H9 (cell line): ENCODE results near the gene SYNPO2. TPM values are rescaled to one million over a fixed set of nuclear protein-coding genes. Genes with fewer than 3 reads are reported as not detected.

ENCODE experiments used
- DNase-seq: peaks from one replicate; pipeline ENCODE4 v3.0.0-alpha.2; 2017
- H2AFZ ChIP-seq: one replicate; pipeline ENCODE4 v1.6.1; 2013; ENCODE audit warnings: mild to moderate bottlenecking, low read length, control low read depth, moderate library complexity
- H2AK5ac ChIP-seq: 2 replicates; pipeline ENCODE4 v1.6.1; 2013; ENCODE audit warnings: low read length, control low read depth, mixed read lengths; ENCODE audit not compliant: insufficient read length
- H2BK120ac ChIP-seq: one replicate; pipeline ENCODE4 v1.6.1; 2013; ENCODE audit warnings: low read depth, mild to moderate bottlenecking, low read length, control low read depth, inconsistent platforms; ENCODE audit not compliant: poor library complexity, severe bottlenecking
- H2BK12ac ChIP-seq: 2 replicates; pipeline ENCODE4 v1.6.1; 2013; ENCODE audit warnings: low read length, control low read depth, mixed read lengths, low read depth; ENCODE audit not compliant: insufficient read length
- H2BK15ac ChIP-seq: 2 replicates; pipeline ENCODE4 v1.6.1; 2013; ENCODE audit warnings: low read depth, low read length, control low read depth
- H2BK20ac ChIP-seq: one replicate; pipeline ENCODE4 v1.6.1; 2013; ENCODE audit warnings: low read depth, mild to moderate bottlenecking, low read length, control low read depth, inconsistent platforms; ENCODE audit not compliant: poor library complexity, severe bottlenecking
- H2BK5ac ChIP-seq: 2 replicates; pipeline ENCODE4 v1.6.1; 2013; ENCODE audit warnings: low read length, control low read depth, mixed read lengths; ENCODE audit not compliant: insufficient read length
- H3K14ac ChIP-seq: 2 replicates; pipeline ENCODE4 v1.6.1; 2013; ENCODE audit warnings: low read length, control low read depth; ENCODE audit not compliant: insufficient read depth
- H3K18ac ChIP-seq: 2 replicates; pipeline ENCODE4 v1.6.1; 2013; ENCODE audit warnings: low read depth, mild to moderate bottlenecking, mixed read lengths, low read length, control low read depth; ENCODE audit not compliant: insufficient read length
- H3K23ac ChIP-seq: 2 replicates; pipeline ENCODE4 v1.6.1; 2013; ENCODE audit warnings: low read length, control low read depth, mixed read lengths, low read depth; ENCODE audit not compliant: insufficient read length
- H3K23me2 ChIP-seq: 2 replicates; pipeline ENCODE4 v1.6.1; 2013; ENCODE audit warnings: low read depth, mild to moderate bottlenecking, mixed read lengths, low read length, control low read depth; ENCODE audit not compliant: insufficient read length, poor library complexity, severe bottlenecking
- H3K27ac ChIP-seq: 2 replicates; pipeline ENCODE4 v1.5.1; 2013; ENCODE audit warnings: low read length, control low read depth, mixed read lengths, low read depth; ENCODE audit not compliant: insufficient read length
- H3K27me3 ChIP-seq: 2 replicates; pipeline ENCODE4 v1.6.1; 2013; ENCODE audit warnings: low read length, control low read depth, inconsistent platforms; ENCODE audit not compliant: insufficient read depth
- H3K4ac ChIP-seq: 2 replicates; pipeline ENCODE4 v1.6.1; 2013; ENCODE audit warnings: low read depth, mild to moderate bottlenecking, control low read depth, inconsistent platforms, low read length, moderate library complexity
- H3K4me1 ChIP-seq: 2 replicates; pipeline ENCODE4 v1.6.1; 2013; ENCODE audit warnings: low read length, control low read depth, inconsistent platforms; ENCODE audit not compliant: insufficient read depth
- H3K4me2 ChIP-seq: 2 replicates; pipeline ENCODE4 v1.6.1; 2013; ENCODE audit warnings: low read length, control low read depth, mixed read lengths; ENCODE audit not compliant: insufficient read length, insufficient read depth
- H3K56ac ChIP-seq: 2 replicates; pipeline ENCODE4 v1.6.1; 2013; ENCODE audit warnings: low read depth, mild to moderate bottlenecking, mixed read lengths, low read length, control low read depth; ENCODE audit not compliant: insufficient read length
- H3K79me1 ChIP-seq: 2 replicates; pipeline ENCODE4 v1.6.1; 2013; ENCODE audit warnings: low read depth, mild to moderate bottlenecking, moderate library complexity, low read length, control low read depth, inconsistent platforms; ENCODE audit not compliant: insufficient read depth, poor library complexity, severe bottlenecking
- H3K79me2 ChIP-seq: 2 replicates; pipeline ENCODE4 v1.6.1; 2013; ENCODE audit warnings: low read length, control low read depth, inconsistent platforms; ENCODE audit not compliant: insufficient read depth
- H3K9ac ChIP-seq: 2 replicates; pipeline ENCODE4 v1.6.1; 2013; ENCODE audit warnings: low read length, control low read depth, mixed read lengths; ENCODE audit not compliant: insufficient read length; ENCODE audit errors: extremely low read depth
- H3K9me3 ChIP-seq: one replicate; pipeline ENCODE4 v1.6.1; 2013; ENCODE audit warnings: low read depth, low read length, inconsistent platforms; ENCODE audit not compliant: control insufficient read depth
- H3T11ph ChIP-seq: one replicate; pipeline ENCODE4 v1.6.1; 2013; ENCODE audit warnings: mild to moderate bottlenecking, low read length, control low read depth, inconsistent platforms
- H4K20me1 ChIP-seq: one replicate; pipeline ENCODE4 v1.6.1; 2013; ENCODE audit not compliant: control insufficient read depth, insufficient read length, insufficient read depth
- H4K5ac ChIP-seq: 2 replicates; pipeline ENCODE4 v1.6.1; 2013; ENCODE audit warnings: low read depth, mild to moderate bottlenecking, mixed read lengths, low read length, control low read depth; ENCODE audit not compliant: insufficient read length
- H4K8ac ChIP-seq: replicated peaks from 2 replicates; pipeline ENCODE4 v1.6.1; 2013; ENCODE audit warnings: low read length, control low read depth, mixed read lengths, low read depth; ENCODE audit not compliant: insufficient read length
- H4K91ac ChIP-seq: 2 replicates; pipeline ENCODE4 v1.6.1; 2013; ENCODE audit warnings: low read depth, mild to moderate bottlenecking, moderate library complexity, mixed read lengths, low read length, control low read depth; ENCODE audit not compliant: insufficient read length
- H3K27ac Mint-ChIP-seq, 3 experiments: 2 replicates in 2 of 3; 3 replicates in 1 of 3; pipeline ENCODE4 v1.8.0; 2020 to 2021; ENCODE audit warnings: mixed read lengths in 3 of 3, mild to moderate bottlenecking in 1 of 3, moderate library complexity in 1 of 3
- H3K27me3 Mint-ChIP-seq: 2 replicates; pipeline ENCODE4 v1.8.0; 2021; ENCODE audit warnings: low read depth, mild to moderate bottlenecking, moderate library complexity, mixed read lengths
- H3K36me3 Mint-ChIP-seq, 3 experiments: 2 replicates in 2 of 3; 3 replicates in 1 of 3; pipeline ENCODE4 v1.8.0; 2020 to 2021; ENCODE audit warnings: low read depth in 3 of 3, mixed read lengths in 3 of 3; ENCODE audit not compliant: insufficient read depth in 1 of 3
- H3K4me1 Mint-ChIP-seq, 2 experiments: 2 replicates each; pipeline ENCODE4 v1.8.0; 2020; ENCODE audit warnings: mixed read lengths in 2 of 2
- H3K4me3 Mint-ChIP-seq, 2 experiments: 2 replicates in 1 of 2; 3 replicates in 1 of 2; pipeline ENCODE4 v1.8.0; 2020 to 2021; ENCODE audit warnings: mild to moderate bottlenecking in 2 of 2, mixed read lengths in 2 of 2, moderate library complexity in 1 of 2
- H3K9me3 Mint-ChIP-seq, 2 experiments: 2 replicates in 1 of 2; 3 replicates in 1 of 2; pipeline ENCODE4 v1.8.0; 2020; ENCODE audit warnings: mild to moderate bottlenecking in 2 of 2, mixed read lengths in 2 of 2, moderate library complexity in 1 of 2
- CTCF ChIP-seq: fragments of 200-600 bp; sonication (generic); conservative IDR thresholded peaks from 3 replicates; pipeline ENCODE4 v1.8.0; 2021; ENCODE audit warnings: antibody characterized with exemption, mild to moderate bottlenecking
- WGBS: extraction: QIAGEN DNeasy Blood & Tissue Kit; methylation state at CpG from one replicate; pipeline ENCODE4 v1.1.7; 2013; ENCODE audit warnings: missing lambda C conversion rate, low lambda C conversion rate, mixed read lengths; ENCODE audit not compliant: insufficient read length; ENCODE audit errors: extremely low coverage; 5-methylcytosine and 5-hydroxymethylcytosine counted together
- total RNA-seq: library from RNA; stranded (reverse); gene quantifications from 2 replicates; pipeline ENCODE4 v1.2.1, GENCODE V29; 2021

The SYNPO2 gene
- total RNA-seq, 1 experiment from 2014 or later, result 1.1 TPM

GRCh38 chr4:118992149-118992548, 103.5 kb downstream of the SYNPO2 start:
- no peak overlapping the region for H3K9ac ChIP-seq
- H3K4me1 Mint-ChIP-seq, result peaks cover 4 to 8% of the 10 kb centered on the region in 2 experiments
- H3K18ac ChIP-seq, result no peak overlapping the region
- no peak overlapping the region for H2BK12ac ChIP-seq
- H3K27me3 ChIP-seq, result no peaks in the 10 kb centered on the region
- no peak overlapping the region for H3K4me2 ChIP-seq
- H3K79me1 ChIP-seq, result no peaks in the 10 kb centered on the region
- no peaks in the 10 kb centered on the region for H3K79me2 ChIP-seq
- H4K5ac ChIP-seq, result no peak overlapping the region
- H2BK5ac ChIP-seq, result no peak overlapping the region
- H2AFZ ChIP-seq, result no peak overlapping the region
- no peak overlapping the region for H3K27ac ChIP-seq
- no peak overlapping the region for H2BK15ac ChIP-seq
- H3K9me3 Mint-ChIP-seq, result no peaks in the 10 kb centered on the region
- no peak overlapping the region for H2AK5ac ChIP-seq
- no CpG with 5 or more reads among the region's 1 CpG for WGBS
- H2BK20ac ChIP-seq, result no peak overlapping the region
- no peaks in the 10 kb centered on the region for H3K9me3 ChIP-seq
- H3K27me3 Mint-ChIP-seq, result no peaks in the 10 kb centered on the region
- H3K36me3 Mint-ChIP-seq, result no peaks in the 10 kb centered on the region
- H3K4me1 ChIP-seq, result no peaks in the 10 kb centered on the region
- TF ChIP-seq CTCF, result no peak
- no peak for DNase-seq
- no peak overlapping the region for H3K14ac ChIP-seq
- H3K27ac Mint-ChIP-seq, result no peak overlapping the region; a peak in 1 of 7 replicates
- no peak overlapping the region for H4K91ac ChIP-seq
- no peak overlapping the region for H3K23ac ChIP-seq
- no peak overlapping the region for H3K4ac ChIP-seq
- H3K23me2 ChIP-seq, result no peaks in the 10 kb centered on the region
- H4K8ac ChIP-seq, result no peak overlapping the region
- H4K20me1 ChIP-seq, result no peaks in the 10 kb centered on the region
- H2BK120ac ChIP-seq, result no peak overlapping the region
- no peak overlapping the region for H3K4me3 Mint-ChIP-seq
- no peak overlapping the region for H3T11ph ChIP-seq
- no peak overlapping the region for H3K56ac ChIP-seq
